ENCODE data around the gene SIPA1L3.

The SIPA1L3 gene

DNA sequence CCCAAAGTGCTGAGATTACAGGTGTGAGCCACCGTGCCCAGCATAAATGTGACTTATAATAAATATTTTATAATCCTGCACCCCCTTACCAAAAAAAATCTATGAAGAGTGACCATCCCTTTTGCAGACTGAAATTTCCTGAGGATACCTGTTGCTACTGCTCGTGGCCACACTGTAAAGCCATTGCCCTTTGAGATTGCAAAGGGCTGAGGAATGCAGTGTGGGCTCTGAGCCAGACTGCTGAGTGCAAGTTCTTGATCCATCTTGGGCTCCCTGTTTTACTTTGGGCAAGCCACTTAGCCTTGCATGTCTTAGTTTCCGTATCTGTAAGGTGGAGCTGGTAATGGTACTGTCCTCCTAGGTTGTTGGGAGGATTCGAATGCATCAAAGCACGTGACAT, 23.4 kb downstream of the SIPA1L3 start:
- TF ChIP-seq ZNF274 (IDR thresholded peaks at IDR 0.05; ENCODE audit: low read depth, low read length), result no peak
- H3K4me3 ChIP-seq (ENCODE audit: low read length), result no peak overlapping the region

DNA sequence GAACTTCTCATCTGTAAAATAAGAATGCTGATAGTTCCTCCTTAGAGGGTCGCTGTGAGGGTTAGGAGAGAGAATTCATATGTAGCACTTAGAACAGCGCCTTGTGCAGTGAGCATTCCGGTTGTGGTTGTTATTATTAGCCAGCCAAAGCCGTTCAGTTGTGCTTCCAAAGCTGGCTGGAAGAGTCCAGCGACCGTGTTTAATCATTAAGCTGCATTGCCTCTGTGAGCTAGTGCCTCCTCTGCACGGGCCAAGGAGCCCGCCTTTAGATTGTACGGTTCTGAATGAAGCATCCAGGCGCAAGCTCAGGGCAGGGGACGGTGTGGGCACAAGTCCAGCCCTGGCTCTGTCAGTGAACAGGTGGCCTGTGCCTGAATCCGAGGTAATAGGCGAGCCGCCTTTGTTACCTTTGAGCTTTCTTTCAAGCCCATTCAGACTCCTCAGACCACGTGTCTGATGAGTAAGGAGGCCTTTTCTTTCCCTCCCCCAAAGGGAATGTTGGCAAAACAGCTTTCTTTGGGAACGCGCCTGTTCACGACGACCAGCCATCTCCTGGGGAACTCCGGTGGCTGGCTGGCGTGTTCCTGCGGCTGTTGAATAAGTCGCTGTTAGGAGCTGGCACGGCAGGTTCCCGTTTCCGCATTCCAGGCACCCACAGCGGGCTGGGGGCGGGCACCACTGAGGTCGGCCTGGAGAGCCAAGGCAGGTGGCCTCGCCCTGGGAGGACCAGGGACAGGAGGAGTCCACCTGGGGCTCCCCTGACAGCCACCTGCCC, 25.1 kb downstream of the SIPA1L3 start:
- no peak for TF ChIP-seq ZNF274 (IDR thresholded peaks at IDR 0.05; ENCODE audit: low read depth, low read length)

DNA sequence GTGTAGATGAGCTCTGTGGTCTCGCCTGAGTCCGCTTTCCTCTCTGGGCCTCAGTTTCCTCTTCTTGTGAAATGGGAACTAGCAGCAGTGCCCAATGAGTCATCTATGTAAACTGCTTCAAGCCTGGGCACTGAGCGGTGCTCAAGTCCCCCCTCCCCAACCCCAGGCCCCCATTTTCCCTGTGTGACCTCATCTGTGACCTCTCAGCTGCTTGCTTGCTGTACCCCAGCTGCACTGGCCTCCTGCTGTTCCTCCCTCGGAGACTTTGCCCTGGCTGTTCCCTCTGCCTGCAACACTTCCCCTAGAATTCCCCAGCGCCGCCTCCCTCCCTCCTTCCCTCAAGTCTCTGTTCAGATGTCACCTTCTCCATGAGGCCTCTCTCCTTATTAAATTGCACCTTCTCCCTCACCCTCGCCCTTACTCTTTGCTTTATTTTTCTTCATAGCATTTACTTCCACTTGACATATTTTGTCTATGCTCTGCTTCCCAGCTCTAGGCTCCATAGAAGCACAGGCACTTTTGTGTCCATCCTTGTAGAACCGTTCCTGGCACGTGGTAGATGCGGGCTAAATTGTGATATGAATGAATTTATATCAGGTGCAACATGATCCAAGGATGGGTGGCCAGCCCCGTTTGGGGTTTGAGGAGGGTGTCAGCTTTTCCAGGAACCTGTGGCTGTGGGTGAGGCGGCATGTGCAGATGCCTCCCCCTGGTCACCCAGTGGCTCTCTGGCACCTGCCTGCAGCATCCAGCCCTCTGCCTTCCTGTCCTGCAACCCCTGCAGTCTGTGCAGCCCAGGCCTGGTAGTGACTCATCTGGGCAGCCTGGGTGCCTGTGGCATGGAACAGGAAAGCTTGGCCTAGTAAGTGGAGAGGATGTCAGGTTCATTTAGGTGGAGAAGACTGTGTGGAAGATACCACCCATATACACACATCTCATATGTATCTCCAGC, 26.3 kb downstream of the SIPA1L3 start:
- H3K4me3 ChIP-seq (ENCODE audit: low read length), result peak overlapping the region; percentile 63; the same call in 1 of the 2 replicates
- TF ChIP-seq ZNF274 (IDR thresholded peaks at IDR 0.05; ENCODE audit: low read depth, low read length), result no peak

More for the DNA sequence above, 25.1 kb downstream of the SIPA1L3 start:
- H3K4me3 ChIP-seq (ENCODE audit: low read length), result peak overlapping the region; percentile 63; the same call in 1 of the 2 replicates

DNA sequence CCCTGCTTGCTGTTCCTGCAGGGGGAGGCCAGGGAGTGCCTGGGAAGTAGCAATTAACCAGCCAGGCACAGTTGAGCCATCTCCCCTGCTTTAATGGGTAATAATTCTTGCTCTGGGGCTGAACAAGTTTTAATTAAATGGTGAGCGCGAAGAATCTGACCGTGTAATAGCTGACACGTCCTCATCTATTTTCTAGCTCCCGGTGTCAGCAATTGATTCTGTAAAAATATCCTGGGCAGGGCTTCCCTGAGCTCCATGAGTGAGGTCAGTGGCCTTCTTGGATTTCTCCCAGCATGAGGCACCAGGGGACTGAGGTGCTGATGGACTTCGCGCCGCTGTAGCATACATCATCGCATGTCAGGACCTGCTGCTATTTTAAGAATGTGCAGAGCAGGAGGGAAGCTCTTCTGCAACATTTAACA, 26.9 kb downstream of the SIPA1L3 start:
- H3K4me3 ChIP-seq (ENCODE audit: low read length), result no peak overlapping the region; the same call in 1 of the 2 replicates
- TF ChIP-seq ZNF274 (IDR thresholded peaks at IDR 0.05; ENCODE audit: low read depth, low read length), result no peak

DNA sequence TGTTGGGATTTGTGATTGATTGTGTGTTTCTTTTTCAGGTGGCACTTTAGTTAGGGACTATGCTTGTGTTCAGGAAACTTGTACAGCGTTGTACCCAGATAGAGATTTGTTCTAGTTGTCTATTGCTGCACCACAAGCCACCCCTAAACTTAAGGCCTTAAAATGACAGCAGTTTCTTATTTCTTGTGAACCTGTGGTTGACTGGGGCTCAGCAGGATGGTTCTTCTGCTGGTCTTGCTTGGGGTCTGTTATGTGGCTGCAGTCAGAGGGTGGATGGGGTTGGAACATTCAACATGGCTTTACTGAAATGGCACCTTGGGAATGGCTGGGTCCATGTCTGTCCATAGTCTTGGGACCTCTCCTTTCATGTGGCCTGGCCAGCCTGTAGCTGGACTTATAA, 28.3 kb downstream of the SIPA1L3 start:
- H3K4me3 ChIP-seq (ENCODE audit: low read length), result no peak overlapping the region
- no peak for TF ChIP-seq ZNF274 (IDR thresholded peaks at IDR 0.05; ENCODE audit: low read depth, low read length)

DNA sequence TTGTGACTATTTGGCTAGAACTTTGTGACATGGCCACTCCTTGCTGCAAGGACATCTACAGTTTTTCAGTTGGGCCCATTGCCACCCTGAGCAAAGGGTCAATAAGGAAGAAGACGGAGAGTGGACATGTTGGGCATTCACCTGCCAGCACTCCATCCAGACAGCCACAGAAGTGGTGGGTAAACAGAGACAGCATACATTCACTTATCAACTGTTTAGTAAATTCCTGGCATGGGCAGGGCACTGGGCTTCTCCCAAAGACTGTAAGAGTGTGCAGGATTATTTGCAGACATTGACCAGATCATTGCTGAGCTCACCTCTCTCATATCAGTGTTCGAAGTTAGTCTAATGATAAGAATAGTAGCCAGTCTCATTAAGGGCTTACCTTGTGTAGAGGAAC, 29.2 kb downstream of the SIPA1L3 start:
- no peak for TF ChIP-seq ZNF274 (IDR thresholded peaks at IDR 0.05; ENCODE audit: low read depth, low read length)
- H3K4me3 ChIP-seq (ENCODE audit: low read length), result no peak overlapping the region

DNA sequence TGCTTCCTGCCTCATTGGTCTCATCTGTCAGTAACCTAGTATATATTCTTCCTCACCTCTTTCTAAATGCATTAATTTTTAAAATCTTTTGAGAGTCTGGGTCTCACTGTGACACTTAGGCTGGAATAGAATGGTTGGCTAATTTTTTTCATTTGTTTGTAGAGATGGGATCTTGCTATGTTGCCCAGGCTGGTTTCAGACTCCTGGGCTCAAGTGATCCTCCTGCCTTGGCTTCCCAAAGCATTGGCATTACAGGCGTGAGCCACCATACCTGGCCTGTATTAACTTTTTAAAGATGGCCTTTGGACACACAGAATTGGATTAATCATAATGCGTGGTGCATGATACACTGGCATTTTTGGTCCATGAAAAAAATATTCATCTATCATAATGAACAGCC, 29.9 kb downstream of the SIPA1L3 start:
- H3K4me3 ChIP-seq (ENCODE audit: low read length), result no peak overlapping the region
- TF ChIP-seq ZNF274 (IDR thresholded peaks at IDR 0.05; ENCODE audit: low read depth, low read length), result no peak

DNA sequence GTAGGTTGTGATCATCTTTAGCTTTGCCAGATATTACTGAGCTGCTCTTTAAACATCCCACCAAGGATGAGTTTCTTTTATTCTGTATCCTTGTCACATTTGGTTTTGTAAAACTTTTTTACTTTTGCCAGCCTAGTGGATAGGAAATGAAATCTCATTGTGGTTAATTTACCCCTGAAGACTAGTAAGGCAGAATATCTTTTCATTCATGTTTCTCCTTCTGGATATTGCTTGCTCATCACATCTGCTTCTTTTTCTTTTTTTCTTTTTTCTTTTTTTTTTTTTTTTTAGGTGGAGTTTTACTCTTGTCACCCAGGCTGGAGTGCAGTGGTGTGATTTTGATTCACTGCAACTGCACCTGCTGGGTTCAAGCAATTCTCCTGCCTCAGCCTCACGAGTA, 31.3 kb downstream of the SIPA1L3 start:
- TF ChIP-seq ZNF274 (IDR thresholded peaks at IDR 0.05; ENCODE audit: low read depth, low read length), result no peak
- no peak overlapping the region for H3K4me3 ChIP-seq (ENCODE audit: low read length)

DNA sequence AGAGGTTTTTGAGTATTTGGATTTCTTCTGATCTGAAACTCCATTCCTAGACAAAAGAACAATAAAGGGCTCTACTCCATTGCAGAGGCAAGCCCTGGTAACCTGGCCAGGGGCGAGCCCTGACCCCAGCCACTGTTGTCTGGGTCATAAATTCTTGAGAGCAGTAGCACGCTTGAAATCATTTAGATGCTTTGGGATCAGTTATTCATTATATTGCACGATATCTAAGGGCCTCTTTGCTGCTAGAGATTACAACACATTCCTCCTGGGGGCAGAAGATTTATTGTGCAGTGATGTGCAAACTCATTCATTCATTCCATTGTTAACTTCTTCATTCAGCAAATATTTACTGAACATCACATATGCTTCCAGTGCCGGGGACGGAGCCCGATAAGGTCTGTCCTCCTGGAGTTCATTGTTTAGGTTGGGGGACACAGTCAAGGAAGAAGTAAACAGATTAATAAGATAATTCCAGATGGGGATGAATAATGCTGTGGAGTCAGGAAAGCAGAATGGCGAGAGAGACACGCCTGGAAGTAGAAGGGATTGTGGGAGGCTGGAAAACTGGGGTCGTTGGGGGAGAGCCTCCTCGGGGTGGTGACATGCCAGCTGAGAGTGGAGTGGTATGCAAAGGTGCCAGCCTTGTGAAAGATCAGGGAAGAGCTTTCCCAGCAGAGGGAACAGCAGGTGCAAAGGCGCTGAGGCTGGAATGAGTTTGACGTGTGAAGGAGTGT, 34.9 kb downstream of the SIPA1L3 start:
- TF ChIP-seq ZNF274 (IDR thresholded peaks at IDR 0.05; ENCODE audit: low read depth, low read length), result no peak
- no peak overlapping the region for H3K4me3 ChIP-seq (ENCODE audit: low read length)

DNA sequence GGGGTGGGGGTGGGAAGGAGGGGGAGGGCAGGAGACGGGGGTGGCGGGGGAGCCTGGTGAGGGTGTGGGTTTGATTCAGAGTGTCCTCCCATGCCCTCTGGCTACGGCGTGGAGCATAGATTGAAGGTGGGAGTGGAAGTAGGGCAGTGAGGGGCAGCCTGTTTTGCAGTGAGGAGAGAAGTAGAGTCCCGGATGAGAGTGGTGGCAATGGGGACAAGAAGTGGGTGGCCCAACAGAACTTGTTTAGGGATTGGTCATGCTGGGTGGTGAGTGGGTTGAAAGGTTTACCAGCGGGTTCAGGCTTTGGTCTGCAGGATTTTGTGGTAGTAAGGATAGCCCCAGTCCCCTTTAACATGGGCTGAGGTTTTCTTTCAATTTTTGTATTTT, 35.5 kb downstream of the SIPA1L3 start:
- no peak for TF ChIP-seq ZNF274 (IDR thresholded peaks at IDR 0.05; ENCODE audit: low read depth, low read length)
- no peak overlapping the region for H3K4me3 ChIP-seq (ENCODE audit: low read length)

DNA sequence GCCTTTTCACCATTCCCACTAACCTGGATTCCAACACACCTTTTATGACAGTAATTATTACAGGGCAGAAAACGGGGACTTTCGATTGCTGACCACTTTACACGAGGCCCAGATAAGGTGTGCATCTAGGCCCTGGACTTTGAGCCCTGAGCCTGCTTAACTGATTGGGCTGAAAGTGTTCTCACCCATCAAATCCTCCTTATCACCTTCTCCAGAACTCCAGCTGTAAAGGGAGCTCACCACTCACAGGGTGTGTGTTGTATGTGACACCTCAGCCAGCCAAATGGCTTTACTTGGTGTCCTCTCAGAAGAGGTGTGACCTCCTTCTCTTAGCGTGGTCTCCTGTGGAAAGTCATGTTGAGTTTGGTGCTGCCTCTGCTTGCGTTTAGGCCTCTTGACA, 36.5 kb downstream of the SIPA1L3 start:
- no peak overlapping the region for H3K4me3 ChIP-seq (ENCODE audit: low read length)
- no peak for TF ChIP-seq ZNF274 (IDR thresholded peaks at IDR 0.05; ENCODE audit: low read depth, low read length)

DNA sequence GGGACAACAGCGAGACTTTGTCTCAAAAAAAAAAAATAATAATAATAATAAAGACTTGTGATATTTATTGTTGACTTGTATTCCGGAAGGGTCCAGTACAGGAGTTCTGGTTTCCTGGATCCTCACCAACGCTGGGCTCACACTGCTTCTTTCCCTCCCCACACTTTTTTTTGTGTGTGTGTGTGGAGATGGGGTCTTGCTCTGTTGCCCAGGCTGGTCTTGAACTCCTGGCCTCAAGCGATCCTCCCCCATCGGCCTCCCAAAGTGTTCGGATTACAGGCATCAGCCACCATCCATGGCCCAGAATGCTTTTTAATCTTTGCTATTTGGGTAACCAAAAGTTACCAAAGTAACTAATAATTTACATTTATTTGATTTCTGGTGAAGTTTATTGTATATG, 39.1 kb downstream of the SIPA1L3 start:
- H3K4me3 ChIP-seq (ENCODE audit: low read length), result no peak overlapping the region
- TF ChIP-seq ZNF274 (IDR thresholded peaks at IDR 0.05; ENCODE audit: low read depth, low read length), result no peak

DNA sequence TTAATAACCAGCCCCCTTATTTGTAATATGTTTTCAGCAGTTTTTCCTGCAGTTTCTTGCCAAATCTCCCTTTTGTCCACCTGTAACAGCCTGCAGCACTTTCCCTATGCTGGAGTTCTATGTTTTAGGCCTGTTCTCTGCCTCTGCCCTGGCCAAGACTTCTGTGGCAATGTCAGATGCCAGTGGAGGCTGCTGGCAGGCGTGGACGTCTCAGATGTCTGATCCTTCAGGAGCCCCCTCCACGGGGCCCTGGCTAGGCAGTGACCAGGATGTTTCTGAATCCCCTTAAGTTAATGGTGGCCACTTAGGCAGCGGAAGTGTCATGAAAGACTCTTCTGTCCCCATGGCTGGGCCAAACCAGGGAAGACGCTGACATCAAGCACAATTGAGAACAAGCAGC, 40.8 kb downstream of the SIPA1L3 start:
- no peak for TF ChIP-seq ZNF274 (IDR thresholded peaks at IDR 0.05; ENCODE audit: low read depth, low read length)
- no peak overlapping the region for H3K4me3 ChIP-seq (ENCODE audit: low read length)

DNA sequence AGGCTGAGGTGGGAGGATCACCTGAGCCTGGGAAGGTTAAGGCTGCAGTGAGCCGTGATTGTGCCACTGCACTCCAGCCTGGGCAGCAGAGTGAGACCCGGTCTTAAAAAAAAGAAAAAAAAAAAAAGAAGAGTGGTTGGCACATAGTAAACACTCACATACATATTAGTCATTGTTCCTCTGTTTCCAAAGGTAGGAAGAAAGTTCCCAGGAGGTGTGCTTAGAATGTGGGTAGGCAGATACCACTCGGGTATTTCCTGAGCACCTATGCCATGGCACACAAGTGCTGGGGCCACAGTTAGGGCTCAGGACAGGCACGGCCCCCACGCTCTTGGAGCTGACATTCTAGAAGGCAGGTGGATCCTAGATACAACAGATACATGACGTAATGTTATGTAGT, 41.4 kb downstream of the SIPA1L3 start:
- no peak for TF ChIP-seq ZNF274 (IDR thresholded peaks at IDR 0.05; ENCODE audit: low read depth, low read length)
- no peak overlapping the region for H3K4me3 ChIP-seq (ENCODE audit: low read length)
